ENCODE results near the gene RTF2. TPM values are rescaled to one million over a fixed set of nuclear protein-coding genes. Genes with fewer than 3 reads are reported as not detected.

RTF2 gene
- total RNA-seq: 76.0 TPM
- long read RNA-seq, transcript RTF2-202 (9 exons, 2,212 nt): major isoform, 168 of 191 reads
- long read RNA-seq, transcript RTF2-203 (8 exons, 1,572 nt): minor isoform, 8 of 191 reads
- long read RNA-seq, partial matches to known transcripts: 6 of 191 reads
- long read RNA-seq, other reads (novel, unspliced or antisense): 9 of 191 reads

DNA sequence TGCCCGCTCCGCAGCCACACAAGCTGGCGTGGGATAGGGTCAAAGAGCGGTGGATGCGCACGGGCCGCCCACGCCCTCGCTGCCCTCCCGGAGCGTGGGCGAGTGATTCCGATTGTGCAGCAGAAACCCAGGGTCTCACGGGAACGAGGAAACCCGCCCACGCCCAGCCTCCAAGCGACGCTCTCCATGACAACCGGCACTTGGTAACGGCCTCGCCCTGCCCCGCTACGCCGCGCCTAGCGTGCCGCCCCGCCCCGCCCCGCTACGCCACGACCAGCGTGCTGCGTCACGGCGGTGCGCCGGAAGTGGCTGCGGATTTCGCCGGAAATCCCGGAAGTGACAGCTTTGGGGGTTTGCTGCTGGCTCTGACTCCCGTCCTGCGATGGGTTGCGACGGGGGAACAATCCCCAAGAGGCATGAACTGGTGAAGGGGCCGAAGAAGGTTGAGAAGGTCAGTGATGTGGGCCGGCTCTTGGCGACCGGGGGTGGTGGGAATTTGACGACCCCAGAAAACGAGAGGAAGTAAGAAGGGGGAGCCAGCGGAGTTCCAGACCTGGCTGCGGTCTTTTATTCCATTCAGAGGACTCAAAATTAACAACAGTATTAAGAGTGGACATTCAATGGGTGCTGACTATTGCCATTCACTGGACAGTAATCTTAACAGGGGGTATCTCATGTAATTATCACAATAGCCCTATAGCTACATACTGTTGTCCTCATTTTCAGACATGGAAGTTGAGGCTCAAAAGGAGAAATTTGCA, at the start of gene RTF2:
Gene RTF2 (plus strand): TSS at position 312 of the 761 bp plus-strand sequence. CDS start 71 bp downstream, at position 383.
- DNase-seq (ENCODE audit: low spot score): peak; percentile 96
- intact Hi-C loops (cut with DNase I): loop anchor here (1.0 kb wide), 1 partner anchor 76 kb away; the partner anchor contains the start of genes AURKA and CSTF1

- peak; percentile 35 for DNase-seq (ENCODE audit: low spot score)
- intact Hi-C loops (cut with DNase I): no loop called here
Measured at GRCh38 chr20:56420028-56420427, 48.4 kb upstream of the RTF2 start.

- peak; percentile 12 for DNase-seq (ENCODE audit: low spot score)
- intact Hi-C loops (cut with DNase I): no loop called here
Measured at GRCh38 chr20:56420940-56421688, 47.3 kb upstream of the RTF2 start.

DNA sequence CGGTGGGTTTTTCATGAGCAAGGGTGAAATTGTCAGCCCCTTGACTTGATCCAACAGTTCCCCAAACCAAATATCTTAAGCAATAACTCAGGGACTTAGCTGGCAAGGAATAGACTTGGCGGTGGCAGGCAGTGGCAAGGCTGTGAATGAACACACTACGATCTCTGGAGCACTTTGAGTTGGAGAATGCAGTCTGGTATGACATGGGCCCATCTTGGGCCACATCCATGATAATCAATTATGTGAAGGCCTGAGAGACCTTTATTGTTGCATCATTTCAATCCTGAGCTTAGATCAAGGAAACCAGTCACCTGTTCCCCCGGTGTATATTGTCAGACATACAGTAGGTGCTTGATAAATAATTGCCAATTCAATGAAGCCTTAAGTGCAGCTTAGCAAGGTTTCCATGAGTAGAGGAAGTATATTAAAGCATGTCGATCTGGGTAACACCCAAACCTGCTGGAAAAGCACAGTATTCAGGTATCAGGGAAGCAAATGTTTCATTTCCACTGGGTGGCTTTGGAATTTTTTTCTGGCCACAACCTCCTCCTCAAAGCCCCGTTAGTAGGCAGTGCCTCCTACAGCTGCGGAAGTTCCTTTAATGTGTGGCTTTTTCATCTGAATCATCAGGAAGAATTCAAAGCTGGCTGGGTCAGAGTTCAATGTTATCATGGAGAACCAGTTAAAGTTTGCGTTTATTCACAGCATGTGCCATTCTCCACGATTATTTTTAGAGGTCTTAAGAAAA, 46.2 kb upstream of the RTF2 start:
- peak; percentile 4 for DNase-seq (ENCODE audit: low spot score)
- intact Hi-C loops (cut with DNase I): no loop called here

- peak; percentile 56 for DNase-seq (ENCODE audit: low spot score)
- intact Hi-C loops (cut with DNase I): no loop called here
Measured at GRCh38 chr20:56422824-56423189, 45.6 kb upstream of the RTF2 start.

DNA sequence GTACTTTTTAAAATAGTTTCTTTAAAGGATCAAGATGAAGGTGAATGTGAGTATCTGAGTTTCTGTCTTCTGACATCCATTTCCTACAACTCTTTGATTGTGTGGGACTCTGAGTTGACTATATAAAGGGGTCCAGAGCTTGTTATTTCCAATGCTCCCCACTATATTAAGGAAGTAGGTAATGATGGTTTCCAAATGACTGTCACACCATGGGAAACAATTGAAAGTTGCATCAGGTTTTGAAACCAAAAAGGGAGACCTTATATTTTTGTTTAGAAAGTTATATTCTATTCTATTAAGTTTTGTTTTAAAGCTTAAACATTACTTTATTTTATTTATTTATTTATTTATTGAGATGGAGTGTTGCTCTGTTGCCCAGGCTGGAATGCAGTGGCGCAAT, 45.2 kb upstream of the RTF2 start:
- no peak for DNase-seq (ENCODE audit: low spot score)
- intact Hi-C loops (cut with DNase I): no loop called here

DNA sequence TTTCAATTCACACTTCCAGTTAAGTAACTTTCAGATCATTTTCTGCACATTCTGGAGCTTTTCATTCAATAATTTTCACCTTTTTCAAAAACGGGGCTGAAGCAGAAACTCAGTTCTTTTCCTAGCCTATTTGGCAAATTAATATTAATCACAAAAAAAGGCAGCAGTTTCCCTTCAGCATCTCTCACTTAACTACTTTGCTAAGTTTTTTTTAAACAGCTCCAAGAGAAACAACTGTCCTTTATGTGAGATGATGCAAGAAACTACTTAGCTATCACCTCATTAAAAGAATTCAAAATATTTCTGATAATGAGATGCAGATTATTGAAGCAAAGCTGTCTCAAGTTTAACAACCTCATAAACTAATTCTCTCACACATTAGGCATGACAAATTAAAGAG, 44.5 kb upstream of the RTF2 start:
- intact Hi-C loops (cut with DNase I): no loop called here
- DNase-seq (ENCODE audit: low spot score): no peak

GRCh38 chr20:56424931-56425330, 43.5 kb upstream of the RTF2 start:
- DNase-seq (ENCODE audit: low spot score): no peak
- intact Hi-C loops (cut with DNase I): no loop called here

DNA sequence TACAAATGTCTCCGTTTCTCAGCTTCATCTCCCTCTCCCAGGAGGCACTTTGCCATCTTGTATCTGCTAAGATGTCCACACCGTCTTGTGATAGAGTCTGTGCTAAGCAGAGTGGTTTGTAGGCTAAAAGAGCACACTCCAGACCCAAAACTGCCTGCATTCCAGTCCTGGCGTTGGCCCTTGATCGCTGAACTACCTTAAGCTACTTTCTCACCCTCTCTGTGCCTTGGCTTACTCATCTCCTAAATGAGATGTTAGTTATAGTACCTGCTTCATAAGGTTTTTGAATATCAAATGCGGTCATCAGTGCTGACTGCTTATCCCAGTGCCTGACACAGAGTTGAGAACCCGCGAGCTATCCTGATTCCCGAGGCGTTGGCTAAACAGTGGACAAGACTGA, 42.4 kb upstream of the RTF2 start:
- intact Hi-C loops (cut with DNase I): no loop called here
- peak; percentile 17 for DNase-seq (ENCODE audit: low spot score)

DNA sequence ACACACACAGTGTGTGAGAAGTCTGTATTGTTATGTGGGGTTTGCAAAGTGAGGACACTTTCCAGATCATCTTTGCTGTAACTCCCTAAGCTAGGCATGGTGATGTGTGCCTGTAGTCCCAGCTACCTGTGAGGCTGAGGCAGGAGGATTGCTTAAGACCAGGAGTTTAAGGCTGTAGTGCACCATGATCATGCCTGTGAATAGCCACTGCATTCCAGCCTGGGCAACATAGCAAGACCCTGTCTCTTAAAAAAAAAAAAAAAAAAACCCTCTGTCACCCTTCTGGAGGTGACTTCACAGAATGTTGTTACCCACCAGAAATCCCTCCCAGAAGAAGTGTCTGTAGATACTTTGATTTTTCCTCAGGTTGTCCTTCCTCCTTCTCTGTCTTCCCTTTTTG, 41.5 kb upstream of the RTF2 start:
- intact Hi-C loops (cut with DNase I): no loop called here
- DNase-seq (ENCODE audit: low spot score): peak; percentile 15

- intact Hi-C loops (cut with DNase I): no loop called here
- no peak for DNase-seq (ENCODE audit: low spot score)
Measured at GRCh38 chr20:56427797-56428196, 40.6 kb upstream of the RTF2 start.

DNA sequence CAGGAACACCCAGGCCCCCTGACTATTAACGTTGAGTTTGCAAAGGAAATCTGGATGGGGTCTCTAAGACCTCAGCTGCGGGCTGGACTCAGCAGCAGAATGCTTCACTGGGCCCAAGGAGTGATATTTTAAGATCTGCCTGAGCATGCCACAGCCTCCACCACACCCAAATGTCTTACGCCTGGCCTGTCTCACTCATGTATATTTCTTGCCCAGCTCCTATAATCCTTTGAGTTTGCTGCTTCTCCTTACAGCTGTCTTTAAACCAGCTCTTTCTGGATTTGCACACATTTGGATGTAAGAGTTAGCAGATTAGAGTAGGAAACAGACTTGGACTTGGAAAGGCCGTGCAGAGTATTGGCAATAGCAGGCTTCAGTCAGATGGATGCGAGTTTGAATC, 40.0 kb upstream of the RTF2 start:
- peak; percentile 6 for DNase-seq (ENCODE audit: low spot score)
- intact Hi-C loops (cut with DNase I): no loop called here

DNA sequence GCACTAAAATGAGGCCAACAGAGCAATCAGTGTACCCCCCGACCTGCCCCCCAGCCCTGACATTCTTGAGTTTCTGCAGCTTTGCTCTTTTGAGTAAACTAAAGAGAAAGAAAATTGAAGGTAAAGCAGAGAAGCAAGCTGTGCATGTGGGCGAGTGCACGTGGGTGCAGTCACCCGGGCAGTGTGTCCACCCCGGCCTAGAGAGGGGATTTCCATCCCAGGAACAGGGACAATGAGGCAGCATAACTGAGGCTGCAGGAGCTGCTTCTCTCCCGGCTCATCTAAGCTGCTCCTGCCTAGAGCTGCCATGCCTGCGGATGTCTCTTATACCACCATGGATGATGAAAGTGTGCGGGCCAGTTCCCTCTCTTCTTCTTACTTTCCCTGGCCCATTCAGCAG, 39.5 kb upstream of the RTF2 start:
- DNase-seq (ENCODE audit: low spot score): peak; percentile 66
- intact Hi-C loops (cut with DNase I): no loop called here

- intact Hi-C loops (cut with DNase I): no loop called here
Measured at GRCh38 chr20:56429502-56429901, 38.9 kb upstream of the RTF2 start.

GRCh38 chr20:56429941-56430340, 38.5 kb upstream of the RTF2 start:
- intact Hi-C loops (cut with DNase I): no loop called here
- DNase-seq (ENCODE audit: low spot score): peak; percentile 36

More at GRCh38 chr20:56429502-56429901, 38.9 kb upstream of the RTF2 start:
- DNase-seq (ENCODE audit: low spot score): peak; percentile 38

GRCh38 chr20:56430461-56430860, 38.0 kb upstream of the RTF2 start:
- intact Hi-C loops (cut with DNase I): no loop called here
- DNase-seq (ENCODE audit: low spot score): no peak

GRCh38 chr20:56430957-56431356, 37.5 kb upstream of the RTF2 start:
- no peak for DNase-seq (ENCODE audit: low spot score)
- intact Hi-C loops (cut with DNase I): no loop called here

DNA sequence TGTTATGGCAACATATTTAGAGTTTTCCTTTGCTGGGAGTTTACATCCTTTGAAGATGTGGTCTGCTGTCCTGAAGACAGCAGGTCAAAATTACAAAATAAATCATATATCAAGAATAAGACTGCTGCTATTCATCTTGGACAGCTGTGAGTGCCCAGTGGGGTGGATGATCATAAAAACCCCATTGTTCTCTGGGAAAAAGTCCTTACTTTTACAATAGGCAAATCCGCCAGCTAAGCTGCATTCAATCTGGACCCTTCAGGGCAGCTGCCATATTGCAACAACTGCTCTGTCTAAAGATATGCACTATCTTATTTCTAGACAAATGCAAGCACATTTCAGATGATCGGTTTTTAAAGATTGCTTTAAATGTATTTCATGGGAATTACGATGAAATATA, 37.0 kb upstream of the RTF2 start:
- DNase-seq (ENCODE audit: low spot score): no peak
- intact Hi-C loops (cut with DNase I): no loop called here

DNA sequence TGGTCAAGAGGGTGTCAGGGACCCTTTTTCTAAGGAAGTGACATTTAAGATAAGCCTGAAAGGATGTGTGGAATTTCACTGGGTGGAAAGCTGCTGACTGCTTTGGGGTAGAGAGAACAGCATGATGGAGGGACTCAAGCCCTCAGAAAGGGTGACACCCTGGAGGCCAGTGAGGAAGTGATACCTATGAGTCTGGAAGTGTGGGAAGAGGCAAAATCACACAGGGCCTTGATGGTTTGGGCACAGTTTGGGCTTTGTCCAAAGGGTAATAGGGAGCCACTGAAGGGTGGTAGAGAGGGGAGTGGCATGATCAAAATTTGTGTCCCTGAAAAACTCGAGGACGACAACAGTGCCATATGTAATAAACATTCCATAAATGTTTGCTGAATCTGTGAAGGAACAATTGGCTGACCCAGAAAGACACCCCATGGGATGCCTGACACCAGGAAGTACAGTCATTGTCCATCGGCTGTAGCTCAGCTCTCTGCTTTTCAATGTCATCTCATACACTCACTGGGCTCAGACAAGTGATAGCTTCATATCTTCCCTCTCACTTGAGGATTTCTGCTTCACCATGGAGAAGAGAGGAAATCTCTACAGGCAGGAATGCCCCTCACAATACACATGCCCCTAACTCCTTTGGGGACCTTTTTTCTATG, 35.1 kb upstream of the RTF2 start:
- intact Hi-C loops (cut with DNase I): no loop called here
- DNase-seq (ENCODE audit: low spot score): no peak

- DNase-seq (ENCODE audit: low spot score): no peak
- intact Hi-C loops (cut with DNase I): no loop called here
Measured at GRCh38 chr20:56433880-56434255, 34.6 kb upstream of the RTF2 start.

Data from cardiac septum (tissue), 1 donor.